GM21515 (cell line): ENCODE results near the gene RFX8.
"Not testable (repeated sequence)": the region's sequence is repeated elsewhere in the genome, so short reads cannot be mapped to it uniquely, and the experiment has no call there.

ENCODE experiments used
- ATAC-seq: cut with Tn5 transposase; IDR thresholded peaks from one replicate; pipeline ENCODE4 v1.9.1; 2021; ENCODE audit not compliant: unreplicated experiment

RFX8 gene

DNA sequence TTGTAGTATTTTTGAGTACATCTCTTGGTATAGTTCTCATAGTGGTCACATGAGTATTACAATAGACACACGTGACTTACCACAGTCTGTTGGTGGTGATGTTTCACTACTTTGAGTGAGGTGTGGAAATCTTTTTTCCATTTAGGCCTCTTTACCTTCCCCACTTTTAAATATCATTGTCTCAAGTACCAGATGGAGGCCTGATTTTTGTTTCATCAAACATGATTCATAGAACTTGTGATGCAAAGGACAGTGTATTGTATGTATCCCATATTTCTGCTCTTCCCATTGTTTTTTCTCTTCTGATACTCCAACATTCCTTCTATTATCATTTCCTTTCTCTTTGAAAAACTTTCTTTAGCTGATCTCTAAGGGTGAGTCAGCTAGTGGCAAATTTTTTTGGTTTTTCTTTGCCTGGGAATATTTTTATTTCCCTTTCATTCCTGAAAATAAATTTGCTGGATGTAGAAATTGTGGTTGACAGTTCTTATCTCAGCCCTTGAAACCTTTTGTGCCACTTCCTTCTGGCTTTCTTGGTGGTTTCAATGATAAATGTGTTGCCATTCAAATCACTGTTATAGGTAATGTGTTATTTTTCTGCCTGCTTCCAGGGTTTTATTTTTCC is 32.8 kb downstream of the RFX8 start:
- ATAC-seq = no peak

DNA sequence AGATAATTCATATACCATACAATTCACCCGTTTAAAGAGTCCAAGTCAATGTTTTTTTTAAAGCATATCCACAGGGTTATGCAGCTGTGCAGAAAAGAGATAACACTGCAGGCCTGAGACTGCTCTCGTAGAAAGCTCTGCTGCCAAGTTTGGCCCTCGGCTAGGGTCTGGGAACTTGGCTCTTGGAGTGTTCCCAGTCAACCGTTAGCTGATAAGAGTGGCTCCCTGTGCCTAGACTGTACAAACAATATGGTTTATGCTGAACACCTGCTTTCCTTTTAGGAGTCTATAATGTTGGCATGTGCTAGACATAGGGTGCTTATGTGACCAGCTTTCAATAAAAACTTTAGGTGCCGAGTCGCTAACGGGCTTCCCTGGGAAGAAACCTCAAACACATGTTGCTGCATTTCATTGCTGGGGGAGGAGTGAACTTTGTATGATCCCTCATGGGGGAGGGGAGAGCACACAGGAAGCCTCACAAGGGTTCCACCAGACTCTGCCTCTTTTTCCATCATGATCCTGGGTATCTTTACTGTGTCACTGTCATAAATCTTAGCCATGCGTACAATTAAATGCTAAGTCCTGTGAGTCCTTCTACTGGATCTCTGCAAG is 34.7 kb downstream of the RFX8 start:
- no peak for ATAC-seq

DNA sequence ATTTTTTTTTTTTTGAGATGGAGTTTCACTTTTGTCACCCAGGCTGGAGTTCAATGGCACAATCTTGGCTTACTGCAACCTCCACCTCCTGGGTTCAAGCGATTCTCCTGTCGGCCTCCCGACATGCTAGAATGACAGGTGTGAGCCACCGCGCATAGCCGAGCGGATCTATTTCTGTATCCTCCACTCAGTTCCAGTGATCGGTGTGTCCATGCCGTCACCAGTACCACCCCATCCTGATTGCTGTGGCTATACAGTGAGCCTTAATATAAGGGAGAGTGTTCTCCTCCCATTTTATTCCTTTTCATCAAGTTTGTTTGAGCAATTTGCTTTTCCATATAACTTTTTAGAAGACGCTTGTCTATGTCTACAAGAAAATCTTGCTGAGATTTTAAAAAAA is 35.2 kb downstream of the RFX8 start:
- ATAC-seq = no peak

DNA sequence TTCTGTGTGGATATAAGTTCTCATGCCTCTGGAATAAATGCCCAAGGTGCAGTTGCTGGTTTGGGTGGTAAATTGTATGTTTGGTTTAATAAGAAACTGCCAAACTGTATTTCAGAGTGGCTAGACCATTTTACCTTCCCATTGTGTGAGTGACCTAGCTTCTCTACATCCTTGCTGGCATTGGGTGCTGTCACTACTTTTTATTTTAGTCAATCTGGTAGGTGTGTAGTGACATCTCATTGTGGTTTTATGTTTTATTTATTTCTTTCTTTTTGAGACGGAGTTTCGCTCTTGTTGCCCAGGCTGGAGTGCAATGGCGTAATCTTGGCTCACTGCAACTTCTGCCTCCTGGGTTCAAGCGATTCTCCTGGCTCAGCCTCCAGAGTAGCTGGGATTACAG is 36.4 kb downstream of the RFX8 start:
- ATAC-seq = not testable (repeated sequence)

DNA sequence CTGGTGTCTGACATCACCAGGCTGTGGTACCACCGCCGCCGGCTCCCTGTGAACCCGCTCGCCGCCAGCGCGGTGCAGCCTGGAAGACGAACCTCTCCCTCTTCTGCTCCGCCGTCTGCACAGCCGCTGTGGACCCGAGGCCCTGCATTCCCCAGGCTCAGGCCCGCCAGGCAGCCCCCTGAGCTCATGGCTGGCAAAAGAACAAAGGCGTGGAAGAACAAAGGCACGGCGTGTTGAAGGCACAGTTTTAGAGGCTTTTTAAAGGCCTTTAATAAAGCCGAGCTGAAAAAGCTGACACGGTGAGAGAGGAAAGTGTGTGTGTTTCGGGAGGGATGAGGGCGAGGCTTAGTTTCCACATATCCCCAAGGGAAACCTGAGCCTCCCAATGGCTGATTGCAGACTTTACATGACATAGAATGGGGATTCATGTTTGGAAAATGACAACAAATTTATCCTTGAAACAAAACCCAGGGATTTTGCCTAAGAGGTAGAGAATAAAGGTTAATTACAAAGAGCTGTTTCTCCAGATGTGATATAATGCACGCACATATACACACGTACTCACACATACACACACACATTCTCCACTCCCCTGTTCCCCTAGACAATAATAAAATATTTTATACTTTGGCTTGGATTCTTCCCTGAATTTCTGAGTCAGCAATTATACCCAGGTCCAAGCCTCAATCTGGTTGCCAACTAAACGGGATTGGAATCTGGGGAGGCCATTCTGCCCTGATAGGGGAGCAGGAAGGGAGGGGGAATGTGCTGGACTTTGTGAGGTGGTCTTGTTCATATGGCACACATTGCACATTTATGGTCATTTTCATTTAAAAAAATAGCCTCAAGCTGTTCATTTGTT is 39.7 kb downstream of the RFX8 start:
- ATAC-seq = no peak

DNA sequence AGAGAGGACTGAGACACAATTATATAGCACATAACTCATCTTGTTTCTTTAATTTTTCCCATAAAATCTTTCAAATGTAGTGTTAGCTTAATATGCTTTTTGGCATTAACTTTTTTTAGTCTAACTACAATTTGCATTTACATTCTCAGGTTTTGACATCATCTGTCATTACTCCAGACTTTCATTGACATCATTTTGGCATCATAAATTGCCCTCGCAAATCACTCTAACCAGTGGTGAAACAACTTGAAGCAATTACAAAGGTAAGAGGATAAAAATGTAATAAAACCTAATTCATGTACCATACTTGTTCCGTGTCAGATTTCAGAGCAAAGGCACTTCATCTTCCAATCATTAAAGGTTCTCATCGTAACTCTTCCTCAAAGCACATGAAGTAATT is 41.4 kb downstream of the RFX8 start:
- no peak for ATAC-seq

DNA sequence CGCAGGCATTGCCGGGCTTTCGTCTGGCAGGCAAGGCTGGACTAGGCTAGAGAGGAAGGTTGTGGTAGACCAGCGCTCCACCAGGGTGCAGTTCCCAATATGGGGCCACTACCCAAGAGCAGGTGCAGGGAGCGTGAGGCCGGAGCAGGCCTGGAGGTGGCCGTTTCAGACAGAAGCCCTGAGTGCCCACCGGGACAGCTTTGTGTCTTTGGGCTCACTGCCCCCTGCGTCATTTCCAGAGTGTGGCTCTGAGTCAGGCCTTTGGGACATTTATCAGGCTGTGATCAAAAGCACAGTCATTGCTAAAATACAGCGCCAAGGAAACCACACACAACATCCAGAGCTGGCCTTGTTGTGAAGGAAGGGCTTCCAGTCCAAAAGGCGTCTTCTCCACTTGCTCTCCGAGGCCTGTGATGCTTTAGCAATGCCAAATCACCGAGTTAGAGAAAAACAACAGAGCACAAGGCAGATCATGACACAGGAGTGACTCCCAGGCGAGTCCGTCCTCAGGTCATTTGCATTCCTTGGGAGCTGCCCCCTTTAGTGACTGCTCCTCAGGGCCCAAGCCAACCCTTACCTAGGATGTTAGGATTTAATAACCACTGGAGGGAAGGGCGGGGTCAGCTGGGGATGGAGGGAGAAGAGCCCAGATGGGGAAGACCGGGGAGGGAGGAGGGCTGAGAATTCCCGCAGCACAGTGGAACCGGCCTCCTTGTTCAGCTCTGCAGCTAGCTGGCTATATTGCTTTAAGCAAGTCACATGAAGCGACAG is 42.3 kb downstream of the RFX8 start:
- no peak for ATAC-seq

DNA sequence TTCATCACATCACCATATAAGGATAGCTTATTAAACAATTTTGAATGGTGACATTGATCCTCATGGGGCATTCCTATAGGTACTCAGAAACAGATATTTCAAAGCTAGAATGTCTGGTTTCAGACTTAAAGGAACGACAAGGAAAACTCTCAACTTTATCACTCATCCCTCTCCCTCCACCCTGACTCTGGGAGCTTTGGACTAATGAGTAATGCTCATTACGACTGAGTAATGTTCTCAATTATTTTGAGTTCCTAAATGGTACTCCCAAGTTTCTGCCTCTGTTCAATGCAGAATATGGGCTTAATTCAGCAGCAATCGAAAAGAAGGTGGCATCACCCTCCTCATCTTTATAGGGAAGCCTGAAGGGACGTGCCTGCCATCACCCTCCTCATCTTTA is 43.4 kb downstream of the RFX8 start:
- ATAC-seq = no peak

DNA sequence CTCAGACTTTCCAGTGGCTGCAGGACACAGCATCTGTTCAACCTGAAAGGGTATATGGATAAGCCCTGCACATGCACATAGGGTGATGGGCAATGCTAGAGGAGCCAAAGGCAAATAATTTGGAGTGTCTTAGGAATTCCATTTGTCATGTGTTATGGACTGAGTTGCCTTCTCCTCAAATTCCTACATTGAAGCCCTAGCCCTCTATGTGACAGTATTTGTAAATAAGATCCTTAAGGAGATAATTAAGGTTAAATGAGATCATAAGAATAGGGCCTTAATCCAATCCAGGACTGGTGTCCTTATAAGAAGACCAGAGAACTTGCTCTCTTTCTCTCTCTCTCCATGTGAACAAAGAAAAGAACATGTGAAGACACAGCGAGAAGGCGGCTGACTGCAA is 44.8 kb downstream of the RFX8 start:
- no peak for ATAC-seq

DNA sequence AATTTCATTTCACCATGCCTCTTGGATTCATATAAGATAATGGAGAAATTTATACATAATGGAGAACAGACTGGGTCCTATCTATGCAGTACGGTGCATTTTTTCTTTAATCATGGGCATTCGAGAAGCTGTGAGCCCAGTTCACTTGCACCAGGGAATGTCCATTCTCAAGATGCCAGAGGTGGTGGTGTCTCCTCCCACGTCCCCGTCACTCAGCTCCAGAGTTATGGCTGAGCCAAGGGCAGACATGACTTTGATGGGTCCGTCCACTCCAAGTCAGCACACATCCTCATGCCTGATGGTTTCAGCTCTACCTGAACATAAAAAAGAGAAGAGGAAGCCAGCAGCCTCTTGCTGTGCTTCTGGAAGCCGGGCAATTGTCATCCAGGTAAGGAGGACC is 45.5 kb downstream of the RFX8 start:
- no peak for ATAC-seq

DNA sequence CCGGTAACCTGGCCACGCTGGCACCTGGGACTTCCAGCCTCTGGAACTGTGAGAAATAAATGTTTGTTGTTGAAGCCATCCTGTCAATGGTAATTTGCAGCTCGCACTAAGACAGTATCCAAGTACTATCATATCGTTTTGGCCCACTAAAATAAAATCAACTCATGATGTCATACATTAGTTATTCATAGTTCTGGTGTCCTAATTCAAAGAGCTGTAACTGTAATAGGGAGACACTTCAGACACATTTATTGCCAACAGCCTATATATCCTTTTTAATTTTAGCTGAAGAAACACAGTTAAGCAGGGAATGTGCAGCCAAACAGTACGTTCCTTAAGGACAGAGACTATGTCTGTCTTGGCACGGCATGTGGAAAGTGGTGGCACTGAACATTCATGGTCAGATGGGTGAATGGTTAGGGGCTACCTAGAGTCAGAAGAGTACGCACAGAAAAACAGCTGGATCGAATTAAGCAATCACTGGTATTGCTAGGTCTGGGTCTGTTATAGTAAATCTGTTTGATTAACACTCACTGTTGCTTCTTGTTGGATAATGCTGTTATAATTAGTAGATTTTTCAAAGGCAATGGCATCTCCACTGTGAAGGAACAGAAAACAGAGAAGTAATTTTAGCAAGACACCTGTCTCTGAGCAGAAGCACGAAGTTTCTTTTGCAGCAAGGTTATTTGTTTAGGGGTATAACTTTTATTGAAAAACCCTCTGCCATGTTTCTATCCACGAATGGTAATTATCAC is 46.3 kb downstream of the RFX8 start:
- no peak for ATAC-seq

DNA sequence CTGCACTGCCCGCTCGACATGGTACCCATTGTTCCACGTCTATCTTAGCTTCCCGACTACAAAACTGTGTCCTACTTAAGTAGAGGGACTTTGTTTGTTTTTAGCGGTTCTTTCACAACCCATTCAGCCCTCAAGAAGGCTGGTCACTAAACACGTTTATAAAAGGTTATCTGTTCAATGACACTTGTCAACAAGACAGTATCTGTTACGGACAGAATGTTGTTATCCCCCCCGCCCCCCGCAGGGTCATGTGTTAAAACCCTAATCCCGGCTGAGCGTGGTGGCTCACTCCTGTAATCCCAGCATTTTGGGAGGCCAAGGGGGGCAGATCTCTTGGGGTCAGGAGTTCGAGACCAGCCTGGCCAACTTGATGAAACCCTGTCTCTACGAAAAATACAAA is 47.2 kb downstream of the RFX8 start:
- no peak for ATAC-seq

DNA sequence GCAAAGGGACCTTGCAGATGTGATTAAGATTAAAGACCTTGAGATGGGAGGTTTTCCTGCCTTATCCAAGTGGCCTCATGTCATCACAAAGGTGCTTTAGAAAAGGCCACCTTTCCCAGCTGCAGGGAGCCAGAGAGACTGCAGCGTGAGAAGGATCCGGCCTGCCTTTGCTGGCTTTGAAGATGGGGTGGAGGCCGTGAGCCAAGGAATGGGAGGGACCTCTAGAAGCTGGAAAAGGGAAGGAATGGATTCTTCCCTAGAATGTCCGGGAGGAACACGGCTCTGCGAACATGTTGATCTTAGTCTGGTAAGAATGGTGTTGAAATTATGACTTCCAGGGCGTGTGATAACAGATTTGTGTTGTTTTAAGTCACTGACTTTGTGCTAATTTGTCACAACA is 47.7 kb downstream of the RFX8 start:
- ATAC-seq = no peak

DNA sequence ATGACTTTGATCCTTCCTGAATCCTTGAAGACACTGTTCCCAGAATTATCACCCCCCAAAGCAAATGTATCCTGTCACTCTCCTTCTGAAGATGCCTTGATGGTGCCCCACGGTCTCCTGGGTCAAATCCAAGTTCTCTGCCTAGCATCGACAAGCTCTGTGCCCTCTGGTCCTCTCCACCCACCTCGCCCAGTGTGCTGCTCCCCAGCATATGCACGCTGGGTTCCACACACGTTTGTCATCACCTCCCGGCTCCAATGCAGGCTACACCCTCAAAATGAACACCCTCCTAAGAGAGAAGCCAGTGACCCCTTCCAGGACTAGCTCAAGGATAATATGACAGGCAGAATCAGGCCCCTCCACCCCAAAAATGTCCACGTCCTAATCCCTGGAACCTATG is 48.1 kb downstream of the RFX8 start:
- no peak for ATAC-seq

DNA sequence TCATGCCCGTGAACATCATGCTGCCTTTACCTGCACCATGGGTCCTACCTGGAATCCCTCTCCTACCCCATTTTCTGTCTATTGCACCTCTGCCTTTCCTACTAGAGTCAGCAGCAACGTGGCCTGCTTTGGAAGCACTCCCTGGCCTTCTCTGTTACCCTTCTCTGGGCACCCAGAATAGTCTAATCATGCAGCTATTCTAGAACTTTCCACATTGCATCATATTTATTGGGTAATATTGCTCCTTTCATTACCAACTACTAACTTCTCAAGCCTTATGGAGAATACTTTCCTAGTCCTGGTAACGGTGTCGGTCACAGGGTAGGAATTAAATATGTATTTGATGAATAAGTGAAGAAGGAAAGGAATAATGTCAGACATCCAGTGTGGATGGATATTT is 54.3 kb downstream of the RFX8 start:
- ATAC-seq = no peak

DNA sequence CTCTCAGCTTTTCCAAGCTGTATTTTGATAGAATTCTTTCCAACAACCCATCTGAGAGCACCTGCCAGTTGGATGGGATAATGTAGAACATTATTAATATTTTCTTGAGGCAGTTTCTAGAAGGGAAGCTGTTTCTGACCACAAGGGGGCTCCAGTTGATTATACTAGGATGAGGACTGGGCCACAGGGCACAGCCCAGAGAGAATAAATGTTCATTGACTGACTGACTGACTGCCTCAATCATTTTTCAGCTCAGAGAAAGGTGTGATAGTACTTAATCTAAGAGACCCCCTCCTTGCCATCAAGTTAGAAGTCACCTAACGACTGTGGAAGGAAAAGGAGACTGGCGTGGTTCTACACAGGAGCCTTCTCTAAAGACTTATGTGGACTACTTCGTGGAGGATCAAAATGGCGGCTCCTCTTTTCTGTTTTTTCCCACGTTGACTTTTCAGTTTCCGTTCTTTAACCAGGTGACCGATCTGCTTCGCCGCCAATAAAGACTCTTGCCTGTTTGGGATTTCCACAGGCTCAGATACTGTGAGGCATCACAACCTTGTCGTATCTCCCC is 55.7 kb downstream of the RFX8 start:
- no peak for ATAC-seq

DNA sequence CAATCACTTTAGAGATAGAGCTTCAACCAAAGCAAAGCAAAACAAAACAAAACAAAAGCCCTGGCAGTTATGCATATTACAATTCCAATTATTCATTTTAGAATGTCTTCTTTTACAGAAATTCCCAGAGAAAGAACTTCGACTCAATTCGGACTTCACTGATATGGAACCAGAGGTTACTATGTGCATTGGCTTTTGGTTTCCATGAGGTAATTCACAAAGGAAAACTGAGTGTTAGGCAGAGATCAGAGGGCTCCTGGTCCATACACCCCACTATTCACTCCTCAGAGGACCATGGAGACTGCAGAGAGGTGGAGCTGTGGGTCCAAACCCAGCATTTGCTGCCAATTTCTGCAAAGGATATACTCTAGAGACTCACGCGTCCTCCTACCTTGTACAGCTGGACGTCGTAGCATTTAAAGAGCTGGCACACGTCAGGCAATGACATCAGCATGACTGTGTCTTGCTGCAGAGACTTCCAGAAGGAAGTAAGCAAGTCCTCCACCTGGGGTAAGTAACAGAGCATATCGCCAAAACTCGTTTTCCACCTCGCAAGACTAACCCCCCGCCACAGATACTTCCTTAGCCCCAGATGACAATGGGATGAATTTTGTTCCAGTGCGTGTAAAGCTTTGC is 56.3 kb downstream of the RFX8 start:
- ATAC-seq = no peak

DNA sequence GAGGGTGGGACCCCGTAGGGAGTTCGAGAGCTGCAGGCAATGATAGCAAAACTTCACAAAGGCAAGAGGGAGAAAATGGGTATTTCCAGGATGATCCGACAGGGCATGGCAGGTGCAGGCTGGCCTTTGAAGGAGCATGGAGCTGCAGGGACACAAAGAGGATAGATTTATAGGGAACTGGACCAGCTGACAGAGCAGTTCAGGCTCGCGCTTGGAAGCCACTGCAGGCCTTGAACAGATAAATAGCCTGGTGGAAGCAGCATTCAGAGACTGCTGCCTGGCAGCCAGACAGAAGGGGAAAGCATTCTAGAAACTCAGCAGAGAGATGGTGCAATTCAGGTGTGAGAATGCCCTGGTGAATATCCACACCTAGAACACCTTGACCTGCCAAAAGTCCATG is 58.3 kb downstream of the RFX8 start:
- no peak for ATAC-seq

DNA sequence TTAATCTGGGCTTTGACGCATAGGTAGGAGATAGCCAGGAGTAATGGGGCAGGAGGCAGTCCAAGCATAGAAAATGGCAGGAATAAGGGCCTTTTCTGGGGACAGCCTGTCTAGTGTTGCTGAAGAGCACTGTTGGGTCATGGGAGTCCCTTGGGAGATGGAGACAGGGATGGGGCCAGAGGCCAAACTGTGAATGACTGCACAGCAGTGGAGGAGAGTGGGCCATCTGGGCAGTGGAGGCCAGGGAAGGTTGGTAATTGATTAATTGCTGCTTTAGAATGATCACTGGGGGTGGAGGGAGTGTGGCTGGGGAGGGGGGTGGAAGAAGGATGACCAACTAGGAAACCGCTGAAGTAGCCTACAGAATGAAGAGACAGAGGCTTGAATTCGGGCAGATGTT is 59.0 kb downstream of the RFX8 start:
- ATAC-seq = no peak

DNA sequence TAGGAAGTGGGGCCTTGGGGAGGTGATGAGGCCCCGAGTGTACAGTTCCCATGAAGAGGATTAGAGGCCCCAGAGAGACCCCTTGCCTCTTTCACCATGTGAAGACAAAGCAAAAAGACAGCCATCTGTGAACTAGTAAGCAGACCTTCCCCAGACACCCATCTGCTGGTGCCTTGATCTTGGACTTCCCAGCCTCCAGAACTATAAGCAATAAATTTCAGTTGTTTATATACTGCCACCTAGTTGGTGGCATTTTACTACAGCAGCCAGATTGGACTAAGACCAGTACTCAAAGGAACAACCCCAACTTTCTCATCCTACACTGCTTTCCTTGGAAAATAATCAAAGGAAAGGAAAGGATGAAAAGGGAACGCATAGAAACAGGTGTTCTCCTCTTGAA is 59.7 kb downstream of the RFX8 start:
- no peak for ATAC-seq
